GM10266 (cell line): ENCODE measurements around the gene CD44.

Experiments used
- DNase-seq: peaks from one replicate; pipeline ENCODE4 v3.0.0; 2012; ENCODE audit errors: extremely low spot score
- TF ChIP-seq, protein P1 (sequence below): IDR thresholded peaks from 2 replicates; pipeline ENCODE4 v1.5.1; 2012; ENCODE audit warnings: mild to moderate bottlenecking, low read depth; ENCODE audit not compliant: control insufficient read depth, insufficient read depth; ENCODE audit errors: missing control alignments

The CD44 gene

DNA sequence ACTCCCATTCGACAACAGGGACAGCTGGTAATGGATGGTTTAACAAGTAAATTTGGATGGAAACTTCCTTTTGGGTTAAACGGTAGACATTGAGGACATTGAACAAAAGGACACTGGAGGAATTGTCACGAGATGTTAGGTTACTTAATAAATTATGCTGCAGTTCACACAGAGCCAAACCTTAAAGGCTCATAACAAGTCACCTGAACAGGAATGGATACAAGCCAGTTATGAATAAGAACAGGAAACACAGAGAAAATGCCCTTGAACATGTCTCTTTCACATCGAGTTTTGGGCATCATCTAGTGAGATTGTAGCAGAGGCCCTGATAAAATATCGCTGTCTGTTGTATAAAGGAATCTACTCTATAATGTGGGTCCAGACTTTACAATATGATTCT is 65.6 kb downstream of the CD44 start:
- TF ChIP-seq, protein P1, sequence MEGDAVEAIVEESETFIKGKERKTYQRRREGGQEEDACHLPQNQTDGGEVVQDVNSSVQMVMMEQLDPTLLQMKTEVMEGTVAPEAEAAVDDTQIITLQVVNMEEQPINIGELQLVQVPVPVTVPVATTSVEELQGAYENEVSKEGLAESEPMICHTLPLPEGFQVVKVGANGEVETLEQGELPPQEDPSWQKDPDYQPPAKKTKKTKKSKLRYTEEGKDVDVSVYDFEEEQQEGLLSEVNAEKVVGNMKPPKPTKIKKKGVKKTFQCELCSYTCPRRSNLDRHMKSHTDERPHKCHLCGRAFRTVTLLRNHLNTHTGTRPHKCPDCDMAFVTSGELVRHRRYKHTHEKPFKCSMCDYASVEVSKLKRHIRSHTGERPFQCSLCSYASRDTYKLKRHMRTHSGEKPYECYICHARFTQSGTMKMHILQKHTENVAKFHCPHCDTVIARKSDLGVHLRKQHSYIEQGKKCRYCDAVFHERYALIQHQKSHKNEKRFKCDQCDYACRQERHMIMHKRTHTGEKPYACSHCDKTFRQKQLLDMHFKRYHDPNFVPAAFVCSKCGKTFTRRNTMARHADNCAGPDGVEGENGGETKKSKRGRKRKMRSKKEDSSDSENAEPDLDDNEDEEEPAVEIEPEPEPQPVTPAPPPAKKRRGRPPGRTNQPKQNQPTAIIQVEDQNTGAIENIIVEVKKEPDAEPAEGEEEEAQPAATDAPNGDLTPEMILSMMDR, result no peak
- DNase-seq, result no peak

DNA sequence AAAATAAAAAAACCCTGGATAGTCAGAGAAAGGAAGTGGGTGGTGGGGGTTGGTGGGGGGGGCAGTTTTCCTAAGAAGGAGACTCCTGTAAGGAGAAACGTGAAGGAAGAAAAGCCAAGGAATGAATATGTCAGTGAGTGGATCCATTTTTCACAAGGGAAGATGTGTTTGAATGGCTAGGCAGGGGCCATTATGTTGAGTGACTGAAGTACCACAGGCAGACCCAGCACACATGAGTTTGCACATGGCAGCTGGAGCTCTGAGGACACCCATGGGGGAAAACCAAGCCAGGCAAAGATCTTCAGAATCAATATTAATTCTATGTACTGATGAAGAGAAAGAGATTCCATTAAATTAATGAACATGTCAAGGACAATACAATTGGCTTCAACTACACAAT is 67.6 kb downstream of the CD44 start:
- TF ChIP-seq, protein P1, result no peak

DNA sequence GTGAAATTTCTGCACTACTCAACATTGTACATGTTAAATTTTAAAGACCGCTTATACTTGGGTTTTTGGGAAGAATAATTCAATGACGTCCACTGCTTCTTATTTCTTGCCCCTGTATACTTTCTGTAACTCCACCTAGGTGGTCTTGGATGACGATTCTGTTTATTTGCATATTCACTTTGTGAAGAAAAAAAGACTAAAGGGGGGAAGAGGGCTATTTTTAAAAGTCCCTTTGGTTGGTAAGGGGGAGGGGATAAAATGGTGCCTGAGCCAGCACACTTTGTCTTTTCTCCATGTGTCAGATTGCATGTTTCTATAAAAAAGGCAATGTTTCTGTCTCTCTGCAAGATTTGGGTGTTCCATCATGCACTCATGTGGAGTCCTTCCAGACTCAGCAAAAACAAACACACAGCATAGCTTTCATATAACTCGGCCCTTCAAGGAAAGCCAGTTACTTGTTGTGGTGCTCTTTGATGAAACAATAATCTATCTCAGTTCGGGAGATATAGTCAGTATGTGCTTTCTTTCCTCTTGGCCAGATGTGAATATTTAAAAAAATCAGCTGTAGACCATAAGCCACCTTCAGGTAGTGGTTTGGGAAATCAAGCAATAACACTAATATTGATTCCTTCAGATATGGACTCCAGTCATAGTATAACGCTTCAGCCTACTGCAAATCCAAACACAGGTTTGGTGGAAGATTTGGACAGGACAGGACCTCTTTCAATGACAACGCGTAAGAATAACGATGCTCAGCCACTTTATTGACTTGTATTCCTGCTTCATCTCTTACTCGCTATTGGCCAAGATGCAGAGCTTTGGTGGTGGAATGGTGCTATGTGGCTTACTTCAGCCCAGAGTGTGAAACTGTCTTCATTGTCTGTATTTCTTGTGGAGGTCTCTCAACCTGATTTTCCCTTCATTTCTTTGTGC is 68.8 kb downstream of the CD44 start:
- DNase-seq, result no peak
- TF ChIP-seq, protein P1, result no peak

More for the DNA sequence above, 67.6 kb downstream of the CD44 start:
- no peak for DNase-seq

DNA sequence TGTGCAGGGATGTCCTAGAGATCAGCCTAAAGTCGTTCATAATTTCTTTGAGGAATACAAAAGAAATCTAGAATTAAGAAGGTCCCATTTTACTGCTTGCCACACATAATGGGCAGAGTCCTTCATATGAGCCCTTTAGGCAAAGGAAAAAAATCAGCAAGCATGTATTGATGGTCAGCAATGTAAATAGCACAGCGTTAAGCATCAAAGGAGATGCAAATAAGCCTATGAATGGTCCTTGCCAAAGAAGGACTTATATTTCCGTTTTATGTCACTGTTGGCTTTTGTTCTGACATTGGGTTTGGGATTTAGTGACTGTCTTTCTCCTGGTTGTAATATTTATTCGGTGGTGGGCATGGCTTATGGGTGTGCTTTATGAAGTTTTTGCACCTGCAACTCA is 69.8 kb downstream of the CD44 start:
- TF ChIP-seq, protein P1, result no peak
- no peak for DNase-seq

DNA sequence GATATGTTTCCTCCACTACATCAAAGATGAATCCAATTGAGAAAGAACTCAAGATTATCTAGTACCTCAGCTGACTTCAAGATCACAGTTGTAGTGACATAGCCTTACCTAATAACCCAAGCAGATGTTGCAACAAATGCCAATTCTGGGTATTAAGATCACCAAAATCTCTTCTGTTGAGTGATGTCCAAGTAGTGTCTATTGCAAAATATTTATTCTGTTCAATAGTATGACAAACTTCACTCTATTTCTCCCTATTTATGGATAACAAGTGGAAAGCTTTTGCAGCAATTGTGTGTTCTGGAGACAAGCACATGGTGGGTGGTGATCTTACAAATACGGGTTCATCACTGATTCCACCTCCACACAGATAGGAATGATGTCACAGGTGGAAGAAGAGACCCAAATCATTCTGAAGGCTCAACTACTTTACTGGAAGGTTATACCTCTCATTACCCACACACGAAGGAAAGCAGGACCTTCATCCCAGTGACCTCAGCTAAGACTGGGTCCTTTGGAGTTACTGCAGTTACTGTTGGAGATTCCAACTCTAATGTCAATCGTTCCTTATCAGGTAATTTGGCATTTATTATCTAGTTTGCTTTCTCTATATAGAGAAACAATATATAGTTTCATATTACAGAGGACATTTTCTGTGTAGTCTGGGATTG is 72.0 kb downstream of the CD44 start:
- DNase-seq, result no peak
- TF ChIP-seq, protein P1, result no peak

DNA sequence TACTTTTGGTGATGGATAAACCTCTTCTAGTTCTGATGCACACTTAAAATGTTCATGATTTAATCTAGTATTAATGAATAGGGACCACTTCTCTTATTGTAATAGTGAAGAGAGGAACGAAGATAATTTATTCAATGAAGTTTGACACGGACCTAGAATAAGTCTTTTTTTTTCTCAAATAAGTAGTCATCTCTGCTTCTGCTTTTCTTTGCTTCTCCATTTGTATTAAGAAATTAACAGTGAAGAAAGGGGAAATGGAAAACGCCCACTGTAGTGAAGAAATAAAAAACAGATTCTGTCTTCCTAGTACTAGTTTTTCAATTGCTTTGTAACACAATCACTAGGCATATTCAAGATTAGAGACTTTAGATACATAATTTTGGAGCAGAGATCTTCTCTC is 73.0 kb downstream of the CD44 start:
- TF ChIP-seq, protein P1, result no peak
- DNase-seq, result no peak
